RWPE2 (cell line): ENCODE data around the gene NDST1.

Experiments used
- ATAC-seq: fragments of 200-7000 bp; cut with Tn5 transposase; 3 replicates; pipeline ENCODE4 v1.9.1; 2021; ENCODE audit warnings: low read depth
- DNase-seq: peaks from one replicate; pipeline ENCODE4 v3.0.0-alpha.2; 2020; ENCODE audit warnings: low spot score
- H3K27ac ChIP-seq: fragments of 450-650 bp; 2 replicates; pipeline ENCODE4 v1.5.1; 2017; ENCODE audit warnings: mild to moderate bottlenecking; ENCODE audit not compliant: poor library complexity, severe bottlenecking
- H3K27me3 ChIP-seq: fragments of 250-450 bp; sonication (Bioruptor Pico); 2 replicates; pipeline ENCODE4 v1.5.1; 2021; ENCODE audit warnings: mild to moderate bottlenecking, moderate library complexity; ENCODE audit not compliant: insufficient read depth, poor library complexity, severe bottlenecking
- H3K36me3 ChIP-seq: fragments of 250-450 bp; sonication (Bioruptor Pico); 2 replicates; pipeline ENCODE4 v1.5.1; 2020; ENCODE audit warnings: low read depth, mild to moderate bottlenecking, moderate library complexity
- H3K4me1 ChIP-seq: fragments of 250-450 bp; sonication (Bioruptor Pico); 2 replicates; pipeline ENCODE4 v1.5.1; 2021; ENCODE audit warnings: mild to moderate bottlenecking, moderate library complexity; ENCODE audit not compliant: insufficient read depth, poor library complexity, severe bottlenecking
- H3K4me3 ChIP-seq: fragments of 250-450 bp; sonication (Bioruptor Pico); 2 replicates; pipeline ENCODE4 v1.5.1; 2021; ENCODE audit warnings: mild to moderate bottlenecking, moderate library complexity; ENCODE audit not compliant: severe bottlenecking
- H3K9me3 ChIP-seq: fragments of 250-450 bp; sonication (Bioruptor Pico); 2 replicates; pipeline ENCODE4 v1.5.1; 2021; ENCODE audit warnings: mild to moderate bottlenecking, moderate library complexity; ENCODE audit not compliant: severe bottlenecking
- TF ChIP-seq, protein P1 (sequence below): fragments of 450-650 bp; IDR thresholded peaks from one replicate; pipeline ENCODE4 v1.5.1; 2017; ENCODE audit warnings: mild to moderate bottlenecking, moderate library complexity; ENCODE audit not compliant: poor library complexity, severe bottlenecking

NDST1 gene

DNA sequence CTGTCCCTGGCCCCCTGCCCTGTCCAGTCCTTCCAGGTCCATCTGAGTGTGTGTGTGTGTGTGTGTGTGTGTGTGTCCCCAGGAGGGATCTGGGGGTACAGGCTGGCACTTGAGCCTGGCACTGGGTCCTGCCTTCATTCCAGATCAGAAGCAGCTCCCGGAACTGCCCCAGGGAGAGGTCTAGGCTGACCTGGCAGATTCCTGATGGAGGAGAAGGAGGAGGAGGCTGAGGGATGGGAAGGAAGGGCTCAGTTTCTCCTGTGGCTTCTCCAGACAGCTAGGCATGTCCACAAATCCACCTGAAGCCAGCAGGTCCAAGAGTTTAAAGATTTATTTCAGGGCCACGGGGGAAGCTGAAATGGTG is 328 bp downstream of the NDST1 start:
- Histone ChIP-seq H3K4me3 (no peak overlapping the region), H3K9me3 (no peaks in the 10 kb centered on the region), H3K27me3 (no peaks in the 10 kb centered on the region), H3K27ac (peak overlapping the region; percentile 13), H3K4me1 (peaks cover 58% of the 10 kb centered on the region), H3K36me3 (peaks cover 5% of the 10 kb centered on the region)
- ATAC-seq: no peak
- TF ChIP-seq, protein P1, sequence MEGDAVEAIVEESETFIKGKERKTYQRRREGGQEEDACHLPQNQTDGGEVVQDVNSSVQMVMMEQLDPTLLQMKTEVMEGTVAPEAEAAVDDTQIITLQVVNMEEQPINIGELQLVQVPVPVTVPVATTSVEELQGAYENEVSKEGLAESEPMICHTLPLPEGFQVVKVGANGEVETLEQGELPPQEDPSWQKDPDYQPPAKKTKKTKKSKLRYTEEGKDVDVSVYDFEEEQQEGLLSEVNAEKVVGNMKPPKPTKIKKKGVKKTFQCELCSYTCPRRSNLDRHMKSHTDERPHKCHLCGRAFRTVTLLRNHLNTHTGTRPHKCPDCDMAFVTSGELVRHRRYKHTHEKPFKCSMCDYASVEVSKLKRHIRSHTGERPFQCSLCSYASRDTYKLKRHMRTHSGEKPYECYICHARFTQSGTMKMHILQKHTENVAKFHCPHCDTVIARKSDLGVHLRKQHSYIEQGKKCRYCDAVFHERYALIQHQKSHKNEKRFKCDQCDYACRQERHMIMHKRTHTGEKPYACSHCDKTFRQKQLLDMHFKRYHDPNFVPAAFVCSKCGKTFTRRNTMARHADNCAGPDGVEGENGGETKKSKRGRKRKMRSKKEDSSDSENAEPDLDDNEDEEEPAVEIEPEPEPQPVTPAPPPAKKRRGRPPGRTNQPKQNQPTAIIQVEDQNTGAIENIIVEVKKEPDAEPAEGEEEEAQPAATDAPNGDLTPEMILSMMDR: no peak
- DNase-seq: no peak

GRCh38 chr5:150508828-150509227 is 897 bp downstream of the NDST1 start:
- peaks cover 53% of the 10 kb centered on the region for H3K4me1 ChIP-seq
- TF ChIP-seq, protein P1: no peak
- no peaks in the 10 kb centered on the region for H3K9me3 ChIP-seq
- H3K36me3 ChIP-seq: peaks cover 5% of the 10 kb centered on the region
- ATAC-seq: no peak
- peak overlapping the region; percentile 13 for H3K27ac ChIP-seq
- H3K27me3 ChIP-seq: no peaks in the 10 kb centered on the region
- DNase-seq: no peak
- no peak overlapping the region for H3K4me3 ChIP-seq

GRCh38 chr5:150509992-150510391 is 2.1 kb downstream of the NDST1 start:
- ATAC-seq (no peak), DNase-seq (no peak)
- H3K9me3 ChIP-seq: no peaks in the 10 kb centered on the region
- no peaks in the 10 kb centered on the region for H3K27me3 ChIP-seq
- H3K4me1 ChIP-seq: peaks cover 63% of the 10 kb centered on the region
- H3K4me3 ChIP-seq: no peak overlapping the region
- TF ChIP-seq, protein P1: no peak
- H3K36me3 ChIP-seq: peaks cover 5% of the 10 kb centered on the region
- H3K27ac ChIP-seq: peak overlapping the region; percentile 42

- no peaks in the 10 kb centered on the region for H3K27me3 ChIP-seq
- H3K4me1 ChIP-seq: peaks cover 69% of the 10 kb centered on the region
- DNase-seq (no peak), ATAC-seq (no peak)
- H3K4me3 ChIP-seq: no peak overlapping the region
- TF ChIP-seq, protein P1: no peak
- peak overlapping the region; percentile 42 for H3K27ac ChIP-seq
- no peaks in the 10 kb centered on the region for H3K9me3 ChIP-seq
- H3K36me3 ChIP-seq: peaks cover 3% of the 10 kb centered on the region
These were observed 2.7 kb downstream of the NDST1 start for GRCh38 chr5:150510460-150511263.

GRCh38 chr5:150511578-150512367 is 3.8 kb downstream of the NDST1 start:
- TF ChIP-seq, protein P1: no peak
- Histone ChIP-seq H3K9me3 (no peaks in the 10 kb centered on the region), H3K4me3 (no peak overlapping the region), H3K27ac (peak overlapping the region; percentile 42), H3K36me3 (no peaks in the 10 kb centered on the region), H3K4me1 (peaks cover 69% of the 10 kb centered on the region), H3K27me3 (no peaks in the 10 kb centered on the region)
- DNase-seq (peak; percentile 96), ATAC-seq (peak; percentile 77)
